GM23338 (cell line): ENCODE data around the gene ATP10B. TPM values are rescaled to one million over a fixed set of nuclear protein-coding genes. Genes with fewer than 3 reads are reported as not detected.

ENCODE experiments used
- ATAC-seq: fragments of 200-7000 bp; cut with Tn5 transposase; 3 replicates; pipeline ENCODE4 v1.9.1; 2020
- DNase-seq: peaks from one replicate; pipeline ENCODE4 v3.0.0-alpha.2; 2015; ENCODE audit warnings: low spot score
- H2AFZ ChIP-seq: fragments of 200-600 bp; sonication (generic); 2 replicates; pipeline ENCODE4 v1.8.0; 2016; ENCODE audit warnings: antibody characterized with exemption, mild to moderate bottlenecking, moderate library complexity
- H3F3A ChIP-seq: fragments of 200-600 bp; sonication (generic); replicated peaks from 2 replicates; pipeline ENCODE4 v1.8.0; 2017; ENCODE audit warnings: antibody characterized with exemption, mixed run types, low read depth
- H3K27ac ChIP-seq: fragments of 200-600 bp; sonication (generic); 2 replicates; pipeline ENCODE4 v1.6.1; 2016; ENCODE audit warnings: low read depth
- H3K27me3 ChIP-seq: fragments of 200-600 bp; sonication (generic); 2 replicates; pipeline ENCODE4 v1.8.0; 2016; ENCODE audit warnings: mild to moderate bottlenecking, mixed run types, moderate library complexity; ENCODE audit not compliant: insufficient read depth
- H3K36me3 ChIP-seq: fragments of 200-600 bp; sonication (generic); 2 replicates; pipeline ENCODE4 v1.8.0; 2016; ENCODE audit warnings: mild to moderate bottlenecking; ENCODE audit not compliant: insufficient read depth
- H3K4me1 ChIP-seq: fragments of 200-600 bp; sonication (generic); 2 replicates; pipeline ENCODE4 v1.8.0; 2016; ENCODE audit warnings: mild to moderate bottlenecking, moderate library complexity; ENCODE audit not compliant: insufficient read depth
- H3K4me2 ChIP-seq: fragments of 200-600 bp; sonication (generic); 2 replicates; pipeline ENCODE4 v1.7.1; 2017; ENCODE audit warnings: mixed run types
- H3K4me3 ChIP-seq: fragments of 200-600 bp; sonication (generic); 2 replicates; pipeline ENCODE4 v1.6.1; 2016; ENCODE audit warnings: mixed run types
- H3K79me2 ChIP-seq: fragments of 200-600 bp; sonication (generic); replicated peaks from 2 replicates; pipeline ENCODE4 v1.8.0; 2017; ENCODE audit warnings: mild to moderate bottlenecking; ENCODE audit not compliant: insufficient read depth
- H3K9me2 ChIP-seq: fragments of 200-600 bp; sonication (generic); 2 replicates; pipeline ENCODE4 v1.8.0; 2017; ENCODE audit not compliant: insufficient read depth
- H4K20me1 ChIP-seq: fragments of 200-600 bp; sonication (generic); replicated peaks from 2 replicates; pipeline ENCODE4 v1.8.0; 2017; ENCODE audit warnings: mild to moderate bottlenecking; ENCODE audit not compliant: insufficient read depth
- H3K27ac Mint-ChIP-seq: 2 replicates; pipeline ENCODE4 v1.8.0; 2020; ENCODE audit warnings: inconsistent platforms, mild to moderate bottlenecking, moderate library complexity, mixed read lengths
- H3K27me3 Mint-ChIP-seq: 3 replicates; pipeline ENCODE4 v1.8.0; 2022; ENCODE audit warnings: low read depth, mild to moderate bottlenecking, moderate library complexity, mixed read lengths, inconsistent platforms; ENCODE audit not compliant: insufficient read depth, poor library complexity
- H3K36me3 Mint-ChIP-seq: 3 replicates; pipeline ENCODE4 v1.8.0; 2021; ENCODE audit warnings: low read depth, mild to moderate bottlenecking, inconsistent platforms, moderate library complexity, mixed read lengths
- H3K4me1 Mint-ChIP-seq: 3 replicates; pipeline ENCODE4 v1.8.0; 2020; ENCODE audit warnings: mild to moderate bottlenecking, inconsistent platforms, mixed read lengths
- H3K4me3 Mint-ChIP-seq: 3 replicates; pipeline ENCODE4 v1.8.0; 2021; ENCODE audit warnings: moderate library complexity, mild to moderate bottlenecking, inconsistent platforms, mixed read lengths
- H3K9me3 Mint-ChIP-seq: 3 replicates; pipeline ENCODE4 v1.8.0; 2020; ENCODE audit warnings: moderate library complexity, mild to moderate bottlenecking, inconsistent platforms, mixed read lengths
- CREB1 ChIP-seq: fragments of 250-450 bp; sonication (Bioruptor Pico); IDR thresholded peaks from 2 replicates; pipeline ENCODE4 v1.5.0; 2020; ENCODE audit warnings: low read depth, mild to moderate bottlenecking, moderate library complexity
- EZH2 ChIP-seq: fragments of 200-600 bp; sonication (generic); IDR thresholded peaks from one replicate; pipeline ENCODE4 v1.8.0; 2017; ENCODE audit warnings: antibody characterized with exemption, mild to moderate bottlenecking, low read depth; ENCODE audit not compliant: unreplicated experiment
- EZH2phosphoT487 ChIP-seq: fragments of 200-600 bp; sonication (generic); IDR thresholded peaks from one replicate; pipeline ENCODE4 v1.8.1; 2018; ENCODE audit warnings: antibody characterized with exemption; ENCODE audit not compliant: unreplicated experiment
- JUNB ChIP-seq: IDR thresholded peaks from one replicate; pipeline ENCODE4 v1.6.1; 2016; ENCODE audit warnings: antibody characterized with exemption; ENCODE audit not compliant: unreplicated experiment
- NANOG ChIP-seq: IDR thresholded peaks from 2 replicates; pipeline ENCODE4 v1.6.1; 2016; ENCODE audit warnings: antibody characterized with exemption, borderline replicate concordance
- POLR2AphosphoS5 ChIP-seq: IDR thresholded peaks from 2 replicates; pipeline ENCODE4 v1.6.1; 2016; ENCODE audit warnings: antibody characterized with exemption, low read depth
- STAT1 ChIP-seq: IDR thresholded peaks from one replicate; pipeline ENCODE4 v1.6.1; 2016; ENCODE audit warnings: antibody characterized with exemption; ENCODE audit not compliant: unreplicated experiment
- ZNF114 ChIP-seq: fragments of 250-450 bp; sonication (Bioruptor Pico); IDR thresholded peaks from 2 replicates; pipeline ENCODE4 v1.5.0; 2020; ENCODE audit warnings: mild to moderate bottlenecking, moderate library complexity
- ZNF331 ChIP-seq: fragments of 250-450 bp; sonication (Bioruptor Pico); IDR thresholded peaks from 2 replicates; pipeline ENCODE4 v1.5.0; 2020; ENCODE audit warnings: low read depth, mild to moderate bottlenecking, moderate library complexity
- polyA plus RNA-seq: library from polyadenylated mRNA; unstranded; fragments of >200 nt; fragmentation: Nextera tagmentation; extraction: Ambion mirVana; gene quantifications from 2 replicates; pipeline ENCODE4 v1.2.1, GENCODE V29; 2016
- total RNA-seq: library from RNA; depleted of rRNA; stranded (reverse); fragments of >200 nt; shearing (Covaris generic); gene quantifications from 2 replicates; pipeline ENCODE4 v1.2.3, GENCODE V29; 2014
- TF ChIP-seq, protein P1 (sequence below): fragments of 250-450 bp; sonication (Bioruptor Pico); IDR thresholded peaks from 2 replicates; pipeline ENCODE4 v1.5.0; 2020; ENCODE audit warnings: mild to moderate bottlenecking, moderate library complexity
- TF ChIP-seq, protein P2 (sequence below), 2 experiments: fragments of 200-600 bp in 1 of 2; sonication (generic) in 1 of 2; conservative IDR thresholded peaks; 2 replicates each; pipeline versions ENCODE4 v1.5.1 to v1.6.1; 2016 to 2017; ENCODE audit warnings: antibody characterized with exemption in 2 of 2, low read depth in 2 of 2, mild to moderate bottlenecking in 2 of 2, moderate library complexity in 1 of 2
- TF ChIP-seq, protein P3 (sequence below): IDR thresholded peaks from 2 replicates; pipeline ENCODE4 v1.6.1; 2016; ENCODE audit warnings: antibody characterized with exemption
- TF ChIP-seq, protein P4 (sequence below): IDR thresholded peaks from one replicate; pipeline ENCODE4 v1.6.1; 2018; ENCODE audit warnings: antibody characterized with exemption; ENCODE audit not compliant: unreplicated experiment

The ATP10B gene
- total and polyA plus RNA-seq, 2 experiments from 2014 or later, result 0.11 to 0.14 TPM

DNA sequence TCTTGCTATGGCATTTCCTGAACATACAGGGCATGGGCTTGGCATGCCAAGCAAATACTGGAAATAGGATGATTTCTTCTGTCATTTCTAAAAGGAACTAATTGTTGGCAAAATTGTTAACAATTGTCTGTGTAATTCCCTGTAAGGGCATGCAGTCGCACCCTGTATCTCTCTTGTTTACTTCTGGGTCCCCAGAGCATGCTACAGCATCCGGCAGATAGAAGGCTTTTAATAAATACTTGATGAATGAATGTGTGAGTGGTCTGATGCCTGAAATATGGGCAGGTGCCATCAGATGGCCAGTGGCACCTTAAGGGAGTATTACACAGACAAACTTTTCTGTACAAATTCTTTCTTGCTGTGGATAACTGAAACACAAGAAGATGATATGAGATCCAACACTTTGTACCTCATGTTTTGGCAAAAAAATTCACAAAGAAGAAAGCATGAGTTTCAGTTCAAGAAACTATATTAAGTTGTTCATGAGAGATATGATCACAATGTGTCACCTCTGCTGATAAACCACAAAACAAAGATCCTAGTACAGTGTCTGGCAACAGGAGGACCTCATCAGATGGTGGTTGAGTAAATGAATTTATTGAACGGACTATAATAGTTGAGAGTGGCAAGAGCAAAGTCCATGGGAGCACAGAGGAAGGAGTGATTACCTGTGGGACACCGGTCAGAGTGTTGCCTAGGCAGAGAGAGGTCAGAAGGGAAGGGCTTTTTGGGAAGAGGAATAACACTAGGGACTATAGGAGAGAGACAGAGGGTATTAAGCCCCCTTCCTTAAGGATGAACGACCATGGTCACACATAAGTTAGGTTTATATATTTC is 194.2 kb downstream of the ATP10B start:
- no peaks in the 10 kb centered on the region for H3K79me2 ChIP-seq
- Mint-ChIP-seq H3K36me3 (no peaks in the 10 kb centered on the region), H3K27ac (no peak overlapping the region), H3K4me3 (no peak overlapping the region), H3K4me1 (peaks cover 8% of the 10 kb centered on the region; the same call in 2 of the 3 replicates), H3K27me3 (no peaks in the 10 kb centered on the region), H3K9me3 (no peaks in the 10 kb centered on the region)
- H3K27ac ChIP-seq, result no peak overlapping the region
- no peaks in the 10 kb centered on the region for H3K27me3 ChIP-seq
- H4K20me1 ChIP-seq, result no peaks in the 10 kb centered on the region
- H3K4me1 ChIP-seq, result no peaks in the 10 kb centered on the region
- no peaks in the 10 kb centered on the region for H3K36me3 ChIP-seq
- H3K9me2 ChIP-seq, result no peaks in the 10 kb centered on the region
- DNase-seq (no peak), ATAC-seq (no peak)
- no peak overlapping the region for H2AFZ ChIP-seq
- no peak overlapping the region for H3K4me2 ChIP-seq
- H3K4me3 ChIP-seq, result no peak overlapping the region
- TF ChIP-seq NANOG (no peak), ZNF331 (no peak), JUNB (no peak), ZNF114 (CRISPR knock-in tag) (no peak), CREB1 (CRISPR knock-in tag) (no peak), STAT1 (no peak), EZH2phosphoT487 (no peak), POLR2AphosphoS5 (no peak), EZH2 (no peak)
- TF ChIP-seq, protein P1, sequence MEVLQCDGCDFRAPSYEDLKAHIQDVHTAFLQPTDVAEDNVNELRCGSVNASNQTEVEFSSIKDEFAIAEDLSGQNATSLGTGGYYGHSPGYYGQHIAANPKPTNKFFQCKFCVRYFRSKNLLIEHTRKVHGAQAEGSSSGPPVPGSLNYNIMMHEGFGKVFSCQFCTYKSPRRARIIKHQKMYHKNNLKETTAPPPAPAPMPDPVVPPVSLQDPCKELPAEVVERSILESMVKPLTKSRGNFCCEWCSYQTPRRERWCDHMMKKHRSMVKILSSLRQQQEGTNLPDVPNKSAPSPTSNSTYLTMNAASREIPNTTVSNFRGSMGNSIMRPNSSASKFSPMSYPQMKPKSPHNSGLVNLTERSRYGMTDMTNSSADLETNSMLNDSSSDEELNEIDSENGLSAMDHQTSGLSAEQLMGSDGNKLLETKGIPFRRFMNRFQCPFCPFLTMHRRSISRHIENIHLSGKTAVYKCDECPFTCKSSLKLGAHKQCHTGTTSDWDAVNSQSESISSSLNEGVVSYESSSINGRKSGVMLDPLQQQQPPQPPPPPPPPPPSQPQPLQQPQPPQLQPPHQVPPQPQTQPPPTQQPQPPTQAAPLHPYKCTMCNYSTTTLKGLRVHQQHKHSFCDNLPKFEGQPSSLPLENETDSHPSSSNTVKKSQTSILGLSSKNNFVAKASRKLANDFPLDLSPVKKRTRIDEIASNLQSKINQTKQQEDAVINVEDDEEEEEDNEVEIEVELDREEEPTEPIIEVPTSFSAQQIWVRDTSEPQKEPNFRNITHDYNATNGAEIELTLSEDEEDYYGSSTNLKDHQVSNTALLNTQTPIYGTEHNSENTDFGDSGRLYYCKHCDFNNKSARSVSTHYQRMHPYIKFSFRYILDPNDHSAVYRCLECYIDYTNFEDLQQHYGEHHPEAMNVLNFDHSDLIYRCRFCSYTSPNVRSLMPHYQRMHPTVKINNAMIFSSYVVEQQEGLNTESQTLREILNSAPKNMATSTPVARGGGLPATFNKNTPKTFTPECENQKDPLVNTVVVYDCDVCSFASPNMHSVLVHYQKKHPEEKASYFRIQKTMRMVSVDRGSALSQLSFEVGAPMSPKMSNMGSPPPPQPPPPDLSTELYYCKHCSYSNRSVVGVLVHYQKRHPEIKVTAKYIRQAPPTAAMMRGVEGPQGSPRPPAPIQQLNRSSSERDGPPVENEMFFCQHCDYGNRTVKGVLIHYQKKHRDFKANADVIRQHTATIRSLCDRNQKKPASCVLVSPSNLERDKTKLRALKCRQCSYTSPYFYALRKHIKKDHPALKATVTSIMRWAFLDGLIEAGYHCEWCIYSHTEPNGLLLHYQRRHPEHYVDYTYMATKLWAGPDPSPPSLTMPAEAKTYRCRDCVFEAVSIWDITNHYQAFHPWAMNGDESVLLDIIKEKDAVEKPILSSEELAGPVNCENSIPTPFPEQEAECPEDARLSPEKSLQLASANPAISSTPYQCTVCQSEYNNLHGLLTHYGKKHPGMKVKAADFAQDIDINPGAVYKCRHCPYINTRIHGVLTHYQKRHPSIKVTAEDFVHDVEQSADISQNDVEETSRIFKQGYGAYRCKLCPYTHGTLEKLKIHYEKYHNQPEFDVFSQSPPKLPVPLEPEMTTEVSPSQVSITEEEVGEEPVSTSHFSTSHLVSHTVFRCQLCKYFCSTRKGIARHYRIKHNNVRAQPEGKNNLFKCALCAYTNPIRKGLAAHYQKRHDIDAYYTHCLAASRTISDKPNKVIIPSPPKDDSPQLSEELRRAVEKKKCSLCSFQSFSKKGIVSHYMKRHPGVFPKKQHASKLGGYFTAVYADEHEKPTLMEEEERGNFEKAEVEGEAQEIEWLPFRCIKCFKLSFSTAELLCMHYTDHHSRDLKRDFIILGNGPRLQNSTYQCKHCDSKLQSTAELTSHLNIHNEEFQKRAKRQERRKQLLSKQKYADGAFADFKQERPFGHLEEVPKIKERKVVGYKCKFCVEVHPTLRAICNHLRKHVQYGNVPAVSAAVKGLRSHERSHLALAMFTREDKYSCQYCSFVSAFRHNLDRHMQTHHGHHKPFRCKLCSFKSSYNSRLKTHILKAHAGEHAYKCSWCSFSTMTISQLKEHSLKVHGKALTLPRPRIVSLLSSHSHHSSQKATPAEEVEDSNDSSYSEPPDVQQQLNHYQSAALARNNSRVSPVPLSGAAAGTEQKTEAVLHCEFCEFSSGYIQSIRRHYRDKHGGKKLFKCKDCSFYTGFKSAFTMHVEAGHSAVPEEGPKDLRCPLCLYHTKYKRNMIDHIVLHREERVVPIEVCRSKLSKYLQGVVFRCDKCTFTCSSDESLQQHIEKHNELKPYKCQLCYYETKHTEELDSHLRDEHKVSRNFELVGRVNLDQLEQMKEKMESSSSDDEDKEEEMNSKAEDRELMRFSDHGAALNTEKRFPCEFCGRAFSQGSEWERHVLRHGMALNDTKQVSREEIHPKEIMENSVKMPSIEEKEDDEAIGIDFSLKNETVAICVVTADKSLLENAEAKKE, result no peak
- TF ChIP-seq, protein P2, sequence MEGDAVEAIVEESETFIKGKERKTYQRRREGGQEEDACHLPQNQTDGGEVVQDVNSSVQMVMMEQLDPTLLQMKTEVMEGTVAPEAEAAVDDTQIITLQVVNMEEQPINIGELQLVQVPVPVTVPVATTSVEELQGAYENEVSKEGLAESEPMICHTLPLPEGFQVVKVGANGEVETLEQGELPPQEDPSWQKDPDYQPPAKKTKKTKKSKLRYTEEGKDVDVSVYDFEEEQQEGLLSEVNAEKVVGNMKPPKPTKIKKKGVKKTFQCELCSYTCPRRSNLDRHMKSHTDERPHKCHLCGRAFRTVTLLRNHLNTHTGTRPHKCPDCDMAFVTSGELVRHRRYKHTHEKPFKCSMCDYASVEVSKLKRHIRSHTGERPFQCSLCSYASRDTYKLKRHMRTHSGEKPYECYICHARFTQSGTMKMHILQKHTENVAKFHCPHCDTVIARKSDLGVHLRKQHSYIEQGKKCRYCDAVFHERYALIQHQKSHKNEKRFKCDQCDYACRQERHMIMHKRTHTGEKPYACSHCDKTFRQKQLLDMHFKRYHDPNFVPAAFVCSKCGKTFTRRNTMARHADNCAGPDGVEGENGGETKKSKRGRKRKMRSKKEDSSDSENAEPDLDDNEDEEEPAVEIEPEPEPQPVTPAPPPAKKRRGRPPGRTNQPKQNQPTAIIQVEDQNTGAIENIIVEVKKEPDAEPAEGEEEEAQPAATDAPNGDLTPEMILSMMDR (conservative IDR thresholded peaks at IDR 0.05; ENCODE audit: low read depth in 2 of 2), result no peak
- TF ChIP-seq, protein P3, sequence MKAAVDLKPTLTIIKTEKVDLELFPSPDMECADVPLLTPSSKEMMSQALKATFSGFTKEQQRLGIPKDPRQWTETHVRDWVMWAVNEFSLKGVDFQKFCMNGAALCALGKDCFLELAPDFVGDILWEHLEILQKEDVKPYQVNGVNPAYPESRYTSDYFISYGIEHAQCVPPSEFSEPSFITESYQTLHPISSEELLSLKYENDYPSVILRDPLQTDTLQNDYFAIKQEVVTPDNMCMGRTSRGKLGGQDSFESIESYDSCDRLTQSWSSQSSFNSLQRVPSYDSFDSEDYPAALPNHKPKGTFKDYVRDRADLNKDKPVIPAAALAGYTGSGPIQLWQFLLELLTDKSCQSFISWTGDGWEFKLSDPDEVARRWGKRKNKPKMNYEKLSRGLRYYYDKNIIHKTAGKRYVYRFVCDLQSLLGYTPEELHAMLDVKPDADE, result no peak
- TF ChIP-seq, protein P4, sequence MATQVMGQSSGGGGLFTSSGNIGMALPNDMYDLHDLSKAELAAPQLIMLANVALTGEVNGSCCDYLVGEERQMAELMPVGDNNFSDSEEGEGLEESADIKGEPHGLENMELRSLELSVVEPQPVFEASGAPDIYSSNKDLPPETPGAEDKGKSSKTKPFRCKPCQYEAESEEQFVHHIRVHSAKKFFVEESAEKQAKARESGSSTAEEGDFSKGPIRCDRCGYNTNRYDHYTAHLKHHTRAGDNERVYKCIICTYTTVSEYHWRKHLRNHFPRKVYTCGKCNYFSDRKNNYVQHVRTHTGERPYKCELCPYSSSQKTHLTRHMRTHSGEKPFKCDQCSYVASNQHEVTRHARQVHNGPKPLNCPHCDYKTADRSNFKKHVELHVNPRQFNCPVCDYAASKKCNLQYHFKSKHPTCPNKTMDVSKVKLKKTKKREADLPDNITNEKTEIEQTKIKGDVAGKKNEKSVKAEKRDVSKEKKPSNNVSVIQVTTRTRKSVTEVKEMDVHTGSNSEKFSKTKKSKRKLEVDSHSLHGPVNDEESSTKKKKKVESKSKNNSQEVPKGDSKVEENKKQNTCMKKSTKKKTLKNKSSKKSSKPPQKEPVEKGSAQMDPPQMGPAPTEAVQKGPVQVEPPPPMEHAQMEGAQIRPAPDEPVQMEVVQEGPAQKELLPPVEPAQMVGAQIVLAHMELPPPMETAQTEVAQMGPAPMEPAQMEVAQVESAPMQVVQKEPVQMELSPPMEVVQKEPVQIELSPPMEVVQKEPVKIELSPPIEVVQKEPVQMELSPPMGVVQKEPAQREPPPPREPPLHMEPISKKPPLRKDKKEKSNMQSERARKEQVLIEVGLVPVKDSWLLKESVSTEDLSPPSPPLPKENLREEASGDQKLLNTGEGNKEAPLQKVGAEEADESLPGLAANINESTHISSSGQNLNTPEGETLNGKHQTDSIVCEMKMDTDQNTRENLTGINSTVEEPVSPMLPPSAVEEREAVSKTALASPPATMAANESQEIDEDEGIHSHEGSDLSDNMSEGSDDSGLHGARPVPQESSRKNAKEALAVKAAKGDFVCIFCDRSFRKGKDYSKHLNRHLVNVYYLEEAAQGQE, result no peak
- no peaks in the 10 kb centered on the region for H3F3A ChIP-seq
